Measurements from ENCODE around the gene KLHL20. TPM values are rescaled to one million over a fixed set of nuclear protein-coding genes. Genes with fewer than 3 reads are reported as not detected.
"Not testable (repeated sequence)": the region's sequence is repeated elsewhere in the genome, so short reads cannot be mapped to it uniquely, and the experiment has no call there.

KLHL20 gene
- polyA plus RNA-seq, 2 of the 4 experiments (the other 2 are of a cell fraction), result 11.4 to 15.8 TPM

GRCh38 chr1:173802961-173803360 is 88.2 kb downstream of the KLHL20 start:
- no peak for DNase-seq (ENCODE audit: low read depth in 1 of 2, low spot score in 1 of 2)
- no peak for FAIRE-seq
- ATAC-seq, result no peak

GRCh38 chr1:173813654-173814053 is 98.9 kb downstream of the KLHL20 start:
- H3K27ac ChIP-seq; H3K4me3 ChIP-seq; ATAC-seq; DNase-seq (ENCODE audit: low read depth in 1 of 2, low spot score in 1 of 2); FAIRE-seq; H3K4me1 ChIP-seq; H3K9me3 ChIP-seq; H3K4me2 ChIP-seq; POLR2A ChIA-PET: not testable (repeated sequence)
- CTCF ChIA-PET, result interaction anchor here (0.7 kb wide), 1 partner anchor 1029 kb away, joined by 3 read pairs; no protein-coding TSS in a partner anchor
- WGBS (ENCODE audit: missing lambda C conversion rate), result 94% methylated on average over 5 of the region's 5 CpGs

More at GRCh38 chr1:173802961-173803360, 88.2 kb downstream of the KLHL20 start:
- CTCF ChIA-PET, result interaction anchor here (0.7 to 1.0 kb wide), 2 partner anchors 21 to 372 kb away, joined by 3 to 4 read pairs; no protein-coding TSS in a partner anchor
- 89% methylated on average over 2 of the region's 2 CpGs for WGBS (ENCODE audit: missing lambda C conversion rate)
- Histone ChIP-seq H3K27ac (no peak overlapping the region), H3K9me3 (no peaks in the 10 kb centered on the region), H3K4me2 (no peak overlapping the region), H3K4me3 (no peak overlapping the region), H3K4me1 (no peaks in the 10 kb centered on the region)
- no peak for TF ChIP-seq NPAS2 (CRISPR knock-in tag; IDR thresholded peaks at IDR 0.05; ENCODE audit: borderline replicate concordance)
- no peak for TF ChIP-seq MAFK (IDR thresholded peaks at IDR 0.05; ENCODE audit: partially characterized antibody)
- TF ChIP-seq HOXA7 (CRISPR knock-in tag; IDR thresholded peaks at IDR 0.05), result no peak
- TF ChIP-seq NFE2L2 (conservative IDR thresholded peaks at IDR 0.05; ENCODE audit: low read length), result no peak
- no peak for TF ChIP-seq HDAC2 (IDR thresholded peaks at IDR 0.05)
- no peak for TF ChIP-seq PHF8 (IDR thresholded peaks at IDR 0.05; ENCODE audit: borderline replicate concordance, low read depth)
- no peak for TF ChIP-seq JUNB (IDR thresholded peaks at IDR 0.05)
- TF ChIP-seq ZFP36 (IDR thresholded peaks at IDR 0.05; ENCODE audit: borderline replicate concordance, partially characterized antibody), result no peak
- no peak for TF ChIP-seq RAD21 (conservative IDR thresholded peaks at IDR 0.05 in 1 of 2, IDR thresholded peaks at IDR 0.05 in 1 of 2)
- no peak for TF ChIP-seq USF2 (IDR thresholded peaks at IDR 0.05)
- no peak for TF ChIP-seq RCOR1 (IDR thresholded peaks at IDR 0.05; ENCODE audit: low read depth, low read length)
- TF ChIP-seq ATOH8 (CRISPR knock-in tag; IDR thresholded peaks at IDR 0.05; ENCODE audit: low read depth), result no peak
- no peak for TF ChIP-seq CHD4 (IDR thresholded peaks at IDR 0.05; ENCODE audit: borderline replicate concordance)
- no peak for TF ChIP-seq FOSB (CRISPR knock-in tag; IDR thresholded peaks at IDR 0.05)
- no peak for TF ChIP-seq HOXB13 (CRISPR knock-in tag; IDR thresholded peaks at IDR 0.05; ENCODE audit: low read depth)
- no peak; a peak in 1 of 4 replicates for TF ChIP-seq CEBPB (IDR thresholded peaks at IDR 0.05)
- no peak for TF ChIP-seq ZC3H11A (IDR thresholded peaks at IDR 0.05)
- POLR2A ChIA-PET, result no interaction called here

- no peak for FAIRE-seq
- Histone ChIP-seq H3K4me2 (no peak overlapping the region), H3K9me3 (peaks cover 3% of the 10 kb centered on the region; the same call in 1 of the 3 replicates), H3K27ac (no peak overlapping the region), H3K4me3 (no peak overlapping the region), H3K4me1 (peaks cover 8% of the 10 kb centered on the region; the same call in 1 of the 3 replicates)
- 80% methylated on average over 1 of the region's 1 CpG for WGBS (ENCODE audit: missing lambda C conversion rate)
- no peak for DNase-seq (ENCODE audit: low read depth in 1 of 2, low spot score in 1 of 2)
- TF ChIP-seq RCOR1 (IDR thresholded peaks at IDR 0.05; ENCODE audit: low read depth, low read length) (no peak), ESRRA (IDR thresholded peaks at IDR 0.05; ENCODE audit: borderline replicate concordance, low read length) (no peak), CBX2 (IDR thresholded peaks at IDR 0.05; ENCODE audit: borderline replicate concordance, low read depth) (no peak), MYC (IDR thresholded peaks at IDR 0.05; ENCODE audit: borderline replicate concordance, low read length) (no peak), USF2 (IDR thresholded peaks at IDR 0.05) (no peak), JUNB (IDR thresholded peaks at IDR 0.05) (no peak), NFE2L2 (conservative IDR thresholded peaks at IDR 0.05; ENCODE audit: low read length) (no peak), JUN (IDR thresholded peaks at IDR 0.05) (no peak), EHF (CRISPR knock-in tag; IDR thresholded peaks at IDR 0.05) (no peak), ELK1 (IDR thresholded peaks at IDR 0.05; ENCODE audit: low read depth, low read length) (no peak), FOSL2 (IDR thresholded peaks at IDR 0.05) (no peak), FOSL2 (CRISPR knock-in tag; IDR thresholded peaks at IDR 0.05) (no peak), HOXB13 (CRISPR knock-in tag; IDR thresholded peaks at IDR 0.05; ENCODE audit: low read depth) (no peak), RFX5 (IDR thresholded peaks at IDR 0.05) (no peak), PHF8 (IDR thresholded peaks at IDR 0.05; ENCODE audit: borderline replicate concordance, low read depth) (no peak), ZNF302 (CRISPR knock-in tag; IDR thresholded peaks at IDR 0.05) (no peak), BCL3 (IDR thresholded peaks at IDR 0.05) (no peak), CHD4 (IDR thresholded peaks at IDR 0.05; ENCODE audit: borderline replicate concordance) (no peak)
- no peak for ATAC-seq
- ChIA-PET CTCF (interaction anchor here (1.1 to 2.1 kb wide), 3 partner anchors 13 to 1073 kb away, joined by 4 to 11 read pairs (median 9); no protein-coding TSS in a partner anchor), POLR2A (no interaction called here)
Measured at GRCh38 chr1:173818459-173818858, 103.7 kb downstream of the KLHL20 start.

All from A549 (cell line).